NCI-H526 treated with DMSO at 0.1 percent for 48 hours (cell line): ENCODE measurements around the gene MAP7D2.
"Not testable (repeated sequence)": the region's sequence is repeated elsewhere in the genome, so short reads cannot be mapped to it uniquely, and the experiment has no call there.

Experiments
- DNase-seq: peaks from one replicate; lab custom pipeline; 2025; lab: John Stamatoyannopoulos, UW

Gene MAP7D2

DNA sequence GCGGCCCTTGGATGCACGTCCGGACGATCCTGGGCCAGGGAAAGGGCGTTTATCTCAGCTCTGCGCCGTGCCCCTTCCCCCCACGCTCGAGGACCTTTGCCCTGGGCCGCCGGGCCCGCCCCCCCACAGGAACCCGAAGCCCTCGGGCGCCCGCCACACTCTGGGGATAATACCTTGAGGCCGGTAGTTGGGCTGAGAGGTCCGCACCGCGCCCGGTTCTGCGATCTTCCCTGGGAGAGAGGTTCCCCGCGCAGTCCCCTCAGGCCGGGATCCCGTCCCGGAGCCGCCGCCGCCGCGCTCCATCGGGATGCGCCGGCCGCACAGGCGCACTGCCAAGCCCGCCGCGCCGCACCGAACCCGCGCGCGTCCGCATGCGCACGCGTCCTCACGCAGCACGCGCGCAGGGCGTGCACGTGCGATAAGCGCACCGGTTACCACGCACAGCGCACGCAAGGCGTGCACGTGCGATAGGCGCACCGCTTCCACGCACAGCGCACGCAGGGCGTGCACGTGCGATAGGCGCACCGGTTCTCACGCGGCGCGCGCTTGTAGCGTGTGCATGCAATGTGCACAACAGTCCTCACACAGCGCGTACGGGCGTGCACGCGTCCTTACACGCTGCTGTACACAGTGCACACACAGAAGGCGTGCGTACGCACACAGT is at the start of gene MAP7D2:
Gene MAP7D2, minus strand, starts transcription at position 331 of the 664 bp plus-strand sequence. Its CDS starts 28 bp downstream, at position 303.
- peak; percentile 37 for DNase-seq

DNA sequence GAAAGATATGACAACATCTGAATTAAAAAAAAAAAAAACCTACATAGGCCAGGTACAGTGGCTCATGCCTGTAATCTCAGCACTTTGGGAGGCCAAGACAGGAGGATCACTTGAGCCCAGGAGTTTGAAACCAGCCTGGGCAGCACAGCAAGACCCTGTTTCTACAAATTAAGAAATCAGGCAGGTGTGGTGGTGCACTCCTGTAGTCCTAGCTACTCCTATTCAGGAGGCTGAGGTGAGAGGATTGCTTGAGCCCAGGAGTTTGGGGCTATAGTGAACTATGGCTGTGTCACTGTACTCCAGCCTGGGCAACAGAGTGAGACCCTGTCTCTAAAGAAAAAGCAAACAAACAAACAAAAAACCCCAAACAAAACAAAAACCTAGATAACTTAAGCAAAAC is 45.8 kb upstream of the MAP7D2 start:
- not testable (repeated sequence) for DNase-seq

DNA sequence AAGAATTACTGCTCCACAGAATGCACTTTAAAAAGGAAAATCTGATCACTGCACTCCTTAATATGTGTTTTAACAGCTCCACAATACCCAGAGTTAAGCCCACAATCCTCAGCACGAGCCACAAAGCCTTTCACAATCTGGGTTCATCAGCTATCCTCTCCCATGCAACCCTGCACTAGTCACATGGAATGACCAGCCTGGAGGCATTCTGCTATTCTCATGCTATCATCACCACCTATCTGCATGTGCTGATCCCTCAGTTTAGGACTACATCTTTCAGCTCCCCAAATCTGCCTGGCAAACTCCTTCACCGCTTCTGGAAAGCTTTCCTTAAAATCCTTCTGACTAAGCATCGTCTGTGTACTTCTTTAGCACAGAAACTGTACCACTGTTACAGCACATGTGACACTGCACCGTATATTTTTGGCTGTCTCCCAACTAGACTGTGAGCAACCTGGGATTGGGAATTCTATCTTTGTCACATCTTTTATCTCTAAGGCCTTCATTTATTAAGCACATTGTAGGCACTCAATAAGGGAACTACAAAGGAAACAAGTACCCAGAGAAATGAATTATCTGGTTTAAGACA is 43.2 kb upstream of the MAP7D2 start:
- no peak for DNase-seq

DNA sequence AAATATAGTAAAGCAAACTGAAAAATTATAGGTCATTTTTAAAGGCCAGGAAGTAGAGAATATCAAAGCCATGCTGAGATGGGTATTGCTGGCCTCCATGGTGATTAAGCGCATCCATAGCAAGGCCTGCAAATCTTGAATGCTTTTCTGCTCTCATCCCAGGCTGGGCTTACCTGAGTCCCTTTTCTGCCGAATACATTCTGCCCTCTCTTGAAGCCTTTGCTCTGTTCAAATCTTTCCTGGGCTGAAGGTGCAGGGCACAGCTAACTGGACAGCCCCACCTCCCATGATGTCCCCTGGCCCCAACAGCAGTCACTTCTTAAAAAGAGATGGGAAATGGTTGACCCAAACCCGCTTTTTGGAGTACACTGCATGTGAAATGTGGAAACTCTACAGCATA is 35.0 kb upstream of the MAP7D2 start:
- DNase-seq: no peak

DNA sequence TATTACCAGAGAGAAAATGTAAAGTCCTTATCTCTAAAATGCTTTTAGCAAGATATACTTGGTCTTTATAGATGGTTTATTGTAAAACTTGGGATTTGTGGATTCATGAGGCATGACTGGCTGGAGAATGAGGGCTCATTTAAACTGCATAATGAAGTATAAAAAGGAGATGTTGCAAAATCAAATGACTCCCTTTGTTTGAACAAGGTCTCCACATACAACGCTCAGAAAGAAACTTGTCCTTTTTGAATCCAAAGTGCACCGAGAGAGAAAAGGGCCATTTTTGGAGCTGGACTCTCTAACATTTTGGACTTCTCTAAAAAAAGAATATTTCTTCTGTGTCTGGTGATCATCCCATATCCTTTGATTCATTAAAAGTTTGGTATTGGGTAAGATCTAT is 32.6 kb upstream of the MAP7D2 start:
- DNase-seq: no peak

DNA sequence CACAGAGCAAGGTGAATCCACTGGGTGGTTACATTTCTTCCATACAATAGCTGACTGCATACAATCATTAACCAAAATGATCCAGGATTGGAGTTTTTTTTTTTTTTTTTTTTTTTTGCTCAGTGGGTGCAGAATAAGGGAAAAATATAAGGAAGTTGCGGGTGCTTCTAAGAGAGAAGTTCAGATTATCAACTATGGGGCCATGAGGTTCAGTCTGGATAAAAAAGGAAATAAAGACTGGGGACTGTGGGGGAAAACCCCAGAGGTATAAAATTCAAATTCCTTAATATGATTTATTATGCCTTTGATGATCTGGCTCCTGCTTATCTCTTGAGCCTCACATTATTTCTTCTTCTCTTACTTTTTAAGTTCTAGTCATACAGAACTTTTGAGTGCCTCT is 30.9 kb upstream of the MAP7D2 start:
- no peak for DNase-seq

DNA sequence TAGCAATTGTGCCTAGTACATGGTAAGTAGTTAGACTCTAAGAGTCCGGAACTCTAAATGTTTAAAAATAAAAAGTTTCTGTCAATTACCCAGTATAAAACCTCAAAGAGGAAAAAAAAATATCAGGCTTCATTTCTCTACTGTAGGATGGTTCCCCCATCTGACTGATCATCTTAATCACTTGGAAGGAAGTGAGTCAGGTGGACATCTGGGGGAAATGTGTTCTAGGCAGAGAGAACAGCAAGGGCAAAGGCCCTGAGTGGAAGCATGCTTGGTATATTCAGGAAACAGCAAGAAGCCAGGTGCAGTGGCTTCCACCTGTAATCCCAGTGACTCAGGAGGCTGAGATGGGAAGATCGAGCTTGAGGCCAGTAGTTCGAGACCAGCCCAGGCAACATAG is 27.8 kb upstream of the MAP7D2 start:
- DNase-seq: no peak

DNA sequence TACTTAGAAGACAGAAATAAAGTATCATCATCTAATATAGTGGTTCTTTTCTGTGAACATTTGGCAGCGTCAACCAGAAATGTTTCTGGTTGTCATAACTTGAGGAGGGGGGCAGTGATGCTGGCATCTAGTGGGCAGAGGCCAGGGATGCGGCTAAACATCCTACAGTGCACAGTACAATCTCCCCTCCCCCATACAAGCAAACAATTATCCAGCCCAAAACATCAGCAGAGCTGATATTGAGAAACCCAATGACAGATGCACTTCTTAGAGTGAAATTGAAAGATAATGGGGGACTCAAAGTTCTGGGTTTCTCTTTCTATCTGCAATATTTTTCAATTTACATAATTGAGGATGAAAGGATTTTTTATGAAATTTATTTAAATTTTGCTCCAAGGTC is 26.9 kb upstream of the MAP7D2 start:
- no peak for DNase-seq

DNA sequence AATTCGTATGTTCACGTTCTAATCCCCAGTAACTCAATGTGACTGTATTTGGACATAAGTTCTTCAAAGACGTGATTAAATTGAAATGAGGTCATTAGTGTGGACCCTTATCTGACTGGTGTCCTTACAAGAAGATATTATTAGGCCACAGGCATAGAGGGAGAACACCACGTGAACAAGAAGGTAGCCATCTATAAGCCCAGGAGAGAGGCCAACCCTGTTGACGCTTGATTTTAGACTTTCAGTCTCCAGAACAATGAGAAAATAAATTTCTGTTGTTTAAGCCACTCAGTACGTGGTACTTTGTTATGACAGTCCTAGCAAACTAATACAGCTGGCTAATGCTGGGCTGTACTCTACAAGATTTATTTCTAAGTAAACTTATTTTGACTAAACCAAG is 26.4 kb upstream of the MAP7D2 start:
- DNase-seq: no peak

DNA sequence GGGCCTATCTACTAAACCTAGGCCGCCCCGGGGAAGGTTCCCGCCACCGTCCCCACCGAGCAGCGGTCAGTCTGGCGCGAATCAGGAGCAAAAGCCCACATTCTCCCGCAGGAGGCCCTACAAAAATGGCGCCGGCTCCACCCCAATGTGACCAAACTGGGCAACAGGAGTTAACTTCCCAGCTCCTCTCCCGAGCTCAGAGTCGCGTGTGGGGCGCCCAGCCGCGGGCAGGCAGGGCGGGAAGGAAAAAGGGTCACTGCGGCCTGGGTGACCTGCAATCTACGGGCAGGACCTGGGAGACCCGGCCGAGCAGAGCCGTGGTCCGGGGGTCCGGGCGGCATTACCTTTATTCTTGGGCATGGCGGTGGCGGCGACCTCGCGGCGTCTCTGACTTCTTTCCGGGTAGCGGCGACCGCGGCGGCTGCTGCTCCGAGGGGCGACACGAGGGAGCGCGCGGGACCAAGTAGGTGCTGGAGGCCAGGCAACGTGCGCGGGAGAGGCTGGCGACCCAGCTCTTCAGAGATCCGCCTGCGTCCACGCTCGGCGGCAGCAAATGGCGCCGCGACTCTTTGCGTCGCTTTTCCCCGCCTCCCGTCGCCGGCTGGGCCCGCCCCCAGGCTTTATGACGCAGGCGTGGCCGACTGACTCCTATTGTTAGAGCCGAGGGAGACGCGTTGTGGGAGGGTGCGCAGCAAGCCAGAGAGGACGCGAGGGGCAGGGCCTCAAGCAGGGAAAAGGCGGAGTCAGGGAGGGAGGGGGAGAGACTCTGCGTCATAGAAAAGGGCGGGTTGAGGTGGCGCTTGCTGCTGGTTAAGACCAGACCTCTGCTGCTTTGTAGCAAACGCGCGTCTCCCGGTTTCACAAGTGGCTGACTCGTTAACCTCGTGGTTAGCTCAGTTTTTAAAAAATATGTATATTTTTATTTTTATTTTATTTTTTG is 24.8 kb upstream of the MAP7D2 start, which contains the start of gene EIF1AX:
Gene EIF1AX, minus strand, starts transcription at position 558 of the 940 bp plus-strand sequence. Its CDS starts 198 bp downstream, at position 360.
- peak; percentile 98 for DNase-seq

DNA sequence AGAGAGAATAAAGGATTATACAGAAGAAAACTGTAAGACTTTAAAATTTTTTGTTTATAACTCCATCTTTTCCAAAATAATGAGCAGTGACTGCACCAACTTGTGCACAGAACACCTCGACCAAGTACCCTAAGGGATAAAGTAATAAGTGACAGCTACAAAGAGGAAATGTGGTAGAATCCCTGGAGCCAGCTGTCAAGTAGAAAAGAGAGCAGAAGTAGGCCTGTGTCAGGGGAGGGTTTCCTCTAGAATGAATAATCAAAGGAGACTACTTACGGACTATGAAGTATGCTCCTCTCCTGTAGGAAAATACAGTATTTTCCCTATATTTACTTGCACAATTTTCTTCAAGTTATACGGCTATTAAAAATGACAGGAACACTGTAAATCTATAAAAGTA is 23.7 kb upstream of the MAP7D2 start:
- no peak for DNase-seq

DNA sequence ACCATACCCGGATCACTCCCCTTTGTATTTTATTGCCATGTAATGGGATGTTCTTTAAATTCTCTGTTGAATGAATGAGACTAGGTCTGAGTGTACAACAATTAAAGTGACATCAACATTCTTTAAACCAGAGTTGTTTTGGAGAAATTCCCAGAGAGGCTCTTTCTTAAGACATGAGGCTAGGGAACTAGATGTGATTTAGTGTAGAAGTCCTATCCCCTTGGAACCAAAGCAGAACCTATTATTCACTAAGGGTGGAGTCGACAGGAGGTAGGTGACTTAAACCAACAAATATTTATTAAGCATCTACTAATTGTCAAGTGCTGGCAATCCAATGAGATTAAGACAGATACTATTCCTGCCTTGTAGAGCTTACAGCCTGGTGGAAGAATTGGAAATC is 23.3 kb upstream of the MAP7D2 start:
- no peak for DNase-seq

DNA sequence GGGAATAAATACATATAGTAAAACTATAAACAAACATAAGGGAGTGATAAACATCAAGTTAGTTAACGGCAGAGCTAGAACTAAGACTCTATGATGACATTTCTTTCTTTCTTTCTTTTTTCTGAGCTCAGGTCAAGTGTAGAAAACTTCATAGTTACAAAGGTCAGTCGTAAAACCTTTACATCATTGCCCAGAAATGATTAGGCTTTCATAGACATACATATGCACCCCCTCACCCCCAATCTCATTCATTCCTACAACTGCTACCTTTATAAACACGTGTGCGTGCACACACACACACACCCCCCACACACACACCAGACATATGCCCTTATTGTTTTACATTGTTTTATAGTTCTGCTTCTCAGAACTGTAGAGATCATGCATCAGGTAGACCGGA is 19.2 kb upstream of the MAP7D2 start:
- no peak for DNase-seq

DNA sequence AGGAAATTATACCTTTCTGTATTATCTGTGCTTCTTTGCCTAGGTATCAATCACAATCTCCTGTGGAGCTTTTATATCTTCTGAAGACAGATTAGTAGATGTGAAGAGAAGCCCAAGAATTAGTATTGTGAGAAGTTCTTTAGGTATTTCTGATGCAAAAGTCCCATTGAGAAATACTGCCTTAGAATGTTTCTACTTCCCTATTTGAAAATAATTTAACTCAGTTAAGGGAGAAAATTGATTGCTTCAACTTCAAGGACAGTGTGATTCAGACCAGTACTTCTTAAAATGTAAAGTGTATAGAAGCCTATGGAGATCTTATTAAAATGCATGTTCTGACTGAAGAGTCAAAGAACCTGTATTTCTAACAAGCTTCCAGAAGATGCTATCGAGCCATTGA is 16.0 kb upstream of the MAP7D2 start:
- no peak for DNase-seq

DNA sequence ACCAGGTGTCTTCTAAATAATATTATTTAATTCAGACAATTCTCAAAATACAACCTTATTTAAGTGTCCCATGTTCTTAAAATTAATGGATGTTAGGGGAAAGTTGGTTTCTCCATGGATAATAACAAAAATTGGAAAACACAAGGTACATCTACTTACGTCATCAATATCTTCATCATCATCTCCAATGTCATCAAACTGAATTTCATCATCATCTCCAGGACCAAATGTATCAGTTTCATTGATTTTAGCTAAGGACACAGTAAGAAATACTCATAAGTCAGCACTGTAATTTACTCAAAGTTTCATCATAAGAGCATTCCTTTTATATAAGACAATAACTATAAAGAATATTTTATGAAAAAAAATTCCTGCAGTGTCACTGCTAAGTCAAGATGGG is 13.7 kb upstream of the MAP7D2 start:
- no peak for DNase-seq

DNA sequence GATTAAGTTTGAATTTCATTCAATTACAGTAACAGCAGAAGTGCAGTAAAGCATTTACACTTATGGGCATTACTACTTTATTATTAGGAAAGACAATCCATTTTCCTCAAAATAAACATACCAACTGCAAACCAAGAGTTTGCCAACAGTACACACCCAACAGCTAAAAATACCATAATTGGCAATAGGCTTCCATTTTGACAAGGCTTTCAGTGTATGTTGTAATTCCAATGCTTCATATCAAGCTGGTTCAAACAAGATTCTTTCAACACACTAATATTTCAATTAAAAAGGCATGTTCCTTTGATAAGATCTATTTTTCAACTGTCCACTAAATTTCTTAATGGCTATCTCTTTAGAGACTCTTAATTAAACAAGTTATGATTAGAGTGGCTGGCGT is 12.8 kb upstream of the MAP7D2 start:
- no peak for DNase-seq

DNA sequence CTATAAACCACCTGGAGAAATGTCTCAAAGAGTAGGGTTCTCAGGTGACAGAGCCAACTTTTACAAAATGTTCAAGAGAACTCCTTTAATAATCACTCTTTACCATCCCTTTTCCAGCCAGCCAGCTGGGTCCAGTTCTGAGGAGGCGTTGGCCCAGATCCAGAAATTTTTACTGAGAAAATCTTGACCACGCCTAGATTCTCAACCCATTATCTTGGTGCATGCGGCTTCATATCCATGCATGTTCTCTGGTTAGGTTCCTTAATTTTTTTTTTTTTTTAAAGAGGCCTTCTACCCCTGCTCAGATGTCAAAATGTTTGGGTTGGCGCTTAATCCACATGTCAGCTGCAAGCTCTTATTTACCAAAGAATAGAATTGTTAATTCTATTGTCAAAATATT is 12.0 kb upstream of the MAP7D2 start:
- DNase-seq: no peak

DNA sequence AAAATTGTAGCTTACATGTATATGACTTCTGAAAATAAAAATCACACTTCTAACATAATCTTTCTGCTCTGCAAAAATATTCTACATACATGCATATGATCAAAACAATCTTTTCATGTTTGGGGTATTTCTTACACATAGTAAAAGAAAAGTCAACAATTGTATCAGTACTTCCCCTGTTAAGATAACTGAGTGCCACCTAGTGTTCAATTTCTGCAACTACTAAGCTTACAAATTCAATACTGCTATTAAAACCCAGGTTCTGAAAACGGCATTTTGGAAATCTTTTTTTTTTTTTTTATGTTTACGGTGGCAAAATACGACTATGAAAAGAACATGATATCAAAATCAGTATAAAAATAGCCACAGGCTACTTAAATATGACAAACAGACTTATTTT is 10.7 kb upstream of the MAP7D2 start:
- DNase-seq: not testable (repeated sequence)

DNA sequence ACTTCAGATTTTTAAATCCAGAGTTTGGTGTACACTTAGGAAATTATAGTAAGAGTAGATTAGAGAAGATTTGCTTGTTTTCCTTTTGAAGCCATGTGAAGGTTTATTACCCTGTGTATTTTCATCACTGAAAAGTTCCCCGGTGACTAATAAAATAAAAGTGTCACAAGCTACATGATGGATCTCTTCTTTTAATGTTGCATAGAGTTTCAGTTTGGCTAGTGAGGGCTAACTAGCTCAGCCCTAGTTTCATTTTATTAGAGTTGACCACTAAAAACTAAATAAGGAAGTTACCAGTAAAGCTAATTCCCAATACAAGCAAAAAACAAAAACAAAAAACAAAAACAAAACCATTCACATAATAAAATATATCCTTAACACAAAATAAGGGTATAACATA is 10.1 kb upstream of the MAP7D2 start:
- not testable (repeated sequence) for DNase-seq

DNA sequence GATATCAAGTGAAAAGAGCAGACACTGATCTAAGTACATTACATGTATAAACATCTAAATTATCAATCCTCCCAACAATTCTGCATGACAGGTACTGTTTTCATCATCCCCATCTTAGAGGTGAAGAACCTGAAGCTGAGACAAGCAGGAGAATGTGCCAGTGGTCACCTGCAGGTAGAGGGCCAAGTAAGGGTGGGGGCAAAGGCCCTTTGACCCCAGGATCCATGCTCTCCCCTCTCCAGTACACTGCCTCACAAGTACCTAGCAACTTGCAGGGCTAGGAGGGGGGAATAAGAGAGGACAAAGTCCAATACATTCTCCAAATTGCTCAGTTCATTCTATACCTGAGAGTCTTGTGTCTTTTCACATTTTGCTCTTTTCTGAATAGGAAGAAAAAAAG is 8.3 kb upstream of the MAP7D2 start:
- no peak for DNase-seq

DNA sequence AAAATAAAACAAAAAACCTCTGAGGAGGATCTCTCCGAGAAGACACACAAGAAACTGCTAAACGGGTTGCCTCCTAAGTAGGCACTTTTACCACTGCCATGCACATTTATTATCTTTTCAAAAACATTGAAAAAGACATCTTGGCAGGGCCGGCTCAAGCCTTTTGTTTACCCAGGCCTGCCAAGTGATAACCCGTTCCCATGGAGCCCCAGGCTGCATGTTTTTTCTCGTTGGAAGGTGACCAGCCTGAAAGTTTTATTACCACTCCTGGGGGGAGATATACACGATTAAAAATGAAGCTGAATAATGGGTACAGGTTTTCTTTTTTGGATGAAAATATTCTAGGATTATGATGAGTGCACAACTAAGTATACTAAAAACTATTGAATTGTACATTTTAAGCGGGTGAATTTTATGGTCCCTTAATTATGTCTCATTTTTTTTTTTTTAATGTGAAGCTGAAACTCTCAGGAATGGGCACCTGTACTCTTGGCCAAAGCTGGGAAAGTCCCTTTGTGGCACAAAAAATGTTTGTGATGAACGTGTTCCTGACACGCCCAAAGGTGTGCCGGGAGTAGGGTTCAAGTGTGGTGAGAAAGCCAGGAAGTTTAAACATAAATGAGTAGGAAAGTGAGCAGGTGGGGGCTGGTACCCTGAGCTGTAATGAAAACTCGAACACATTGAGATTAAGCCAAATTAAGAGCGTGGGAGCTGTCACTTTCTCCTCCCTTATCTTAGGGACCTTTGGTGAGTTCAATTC is 1.5 kb upstream of the MAP7D2 start:
- DNase-seq: no peak

DNA sequence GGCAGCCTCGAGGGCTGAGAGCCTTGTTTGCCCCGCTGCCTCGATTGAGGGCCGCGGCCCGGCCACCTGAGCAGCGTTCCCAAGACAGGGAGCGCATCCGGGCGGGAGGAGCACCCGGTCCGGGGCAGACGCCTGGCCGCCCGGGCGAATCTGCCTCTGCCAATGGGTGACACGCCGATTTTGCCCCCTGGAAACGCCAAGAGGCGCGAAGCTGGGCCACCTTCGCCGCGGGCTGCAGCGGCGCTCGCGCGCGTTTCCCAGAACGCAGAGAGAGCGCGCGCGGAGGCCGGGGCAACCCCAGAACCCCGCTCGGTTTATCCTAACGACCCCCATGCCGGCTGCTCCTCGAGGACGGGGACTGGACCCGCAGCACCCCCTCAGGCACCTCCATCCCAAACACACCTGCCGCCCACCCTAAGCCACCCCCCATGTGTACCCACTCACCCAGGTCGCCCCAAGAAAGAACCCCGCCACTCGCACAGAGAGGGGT is 575 bp downstream of the MAP7D2 start:
- no peak for DNase-seq
